ENCODE results near the gene TMF1.

DNA sequence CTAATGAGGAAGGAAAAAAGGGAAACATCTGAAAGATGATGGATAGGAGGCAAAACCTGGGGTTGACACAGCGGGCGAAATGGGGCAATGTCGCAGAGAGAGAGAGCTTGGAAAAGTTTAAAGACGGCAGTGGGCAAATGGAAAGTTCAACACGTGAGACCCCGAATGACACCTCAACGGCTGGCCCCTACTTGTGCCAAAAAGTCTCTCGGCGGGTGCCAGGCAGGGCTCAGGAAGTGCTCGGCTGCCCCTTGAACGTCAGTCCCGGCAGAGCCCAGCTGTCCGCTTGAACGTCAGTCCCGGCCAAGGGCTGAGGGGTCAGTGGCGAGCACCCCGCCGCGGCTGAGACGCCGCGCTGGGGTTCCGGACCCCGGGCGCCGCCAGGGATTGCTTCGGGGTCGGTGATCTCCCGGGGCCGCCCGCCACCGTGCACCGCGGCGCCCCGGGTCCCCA lies 39.3 kb downstream of the TMF1 start:
- TF ChIP-seq, protein P1, sequence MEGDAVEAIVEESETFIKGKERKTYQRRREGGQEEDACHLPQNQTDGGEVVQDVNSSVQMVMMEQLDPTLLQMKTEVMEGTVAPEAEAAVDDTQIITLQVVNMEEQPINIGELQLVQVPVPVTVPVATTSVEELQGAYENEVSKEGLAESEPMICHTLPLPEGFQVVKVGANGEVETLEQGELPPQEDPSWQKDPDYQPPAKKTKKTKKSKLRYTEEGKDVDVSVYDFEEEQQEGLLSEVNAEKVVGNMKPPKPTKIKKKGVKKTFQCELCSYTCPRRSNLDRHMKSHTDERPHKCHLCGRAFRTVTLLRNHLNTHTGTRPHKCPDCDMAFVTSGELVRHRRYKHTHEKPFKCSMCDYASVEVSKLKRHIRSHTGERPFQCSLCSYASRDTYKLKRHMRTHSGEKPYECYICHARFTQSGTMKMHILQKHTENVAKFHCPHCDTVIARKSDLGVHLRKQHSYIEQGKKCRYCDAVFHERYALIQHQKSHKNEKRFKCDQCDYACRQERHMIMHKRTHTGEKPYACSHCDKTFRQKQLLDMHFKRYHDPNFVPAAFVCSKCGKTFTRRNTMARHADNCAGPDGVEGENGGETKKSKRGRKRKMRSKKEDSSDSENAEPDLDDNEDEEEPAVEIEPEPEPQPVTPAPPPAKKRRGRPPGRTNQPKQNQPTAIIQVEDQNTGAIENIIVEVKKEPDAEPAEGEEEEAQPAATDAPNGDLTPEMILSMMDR (IDR thresholded peaks at IDR 0.05) = peak in 1 of 6 experiments; percentile 34
- no peak for TF ChIP-seq POLR2A (IDR thresholded peaks at IDR 0.05)

Measured in adrenal gland (tissue), 5 donors.